Measurements from ENCODE around the gene ARL15.
"Not testable (repeated sequence)": the region's sequence is repeated elsewhere in the genome, so short reads cannot be mapped to it uniquely, and the experiment has no call there.

Gene ARL15

GRCh38 chr5:53879708-53880323 is 430.6 kb downstream of the ARL15 start:
- no peak for DNase-seq

GRCh38 chr5:53878015-53878414 is 432.4 kb downstream of the ARL15 start:
- DNase-seq, result no peak

GRCh38 chr5:53877243-53877642 is 433.1 kb downstream of the ARL15 start:
- DNase-seq, result no peak

GRCh38 chr5:53874409-53874808 is 436.0 kb downstream of the ARL15 start:
- no peak for DNase-seq

- no peak for DNase-seq
Observed at GRCh38 chr5:53873235-53873634, 437.1 kb downstream of the ARL15 start.

- DNase-seq, result no peak
Observed at GRCh38 chr5:53871775-53872174, 438.6 kb downstream of the ARL15 start.

GRCh38 chr5:53871050-53871449 is 439.3 kb downstream of the ARL15 start:
- DNase-seq, result no peak

GRCh38 chr5:53858700-53859456 is 451.5 kb downstream of the ARL15 start:
- no peak for DNase-seq

- DNase-seq, result no peak
Observed at GRCh38 chr5:53856506-53856905, 453.9 kb downstream of the ARL15 start.

GRCh38 chr5:53836851-53837430 is 473.4 kb downstream of the ARL15 start:
- not testable (repeated sequence) for DNase-seq

- no peak for DNase-seq
Observed at GRCh38 chr5:53834500-53834899, 475.9 kb downstream of the ARL15 start.

Measured in T1000 (cell line).